Bone marrow (tissue), 2 donors: Measurements from ENCODE around the gene PANK1.
"Not testable (repeated sequence)": the region's sequence is repeated elsewhere in the genome, so short reads cannot be mapped to it uniquely, and the experiment has no call there.

Experiments used
- DNase-seq, 2 donors: peaks; one replicate each; lab custom pipeline; 2025; lab: John Stamatoyannopoulos, UW

The PANK1 gene

GRCh38 chr10:89620296-89620695, 24.7 kb downstream of the PANK1 start:
- DNase-seq: not testable (repeated sequence)

GRCh38 chr10:89615824-89616223, 29.2 kb downstream of the PANK1 start:
- DNase-seq: peak in 1 of 2 donors; percentile 36

DNA sequence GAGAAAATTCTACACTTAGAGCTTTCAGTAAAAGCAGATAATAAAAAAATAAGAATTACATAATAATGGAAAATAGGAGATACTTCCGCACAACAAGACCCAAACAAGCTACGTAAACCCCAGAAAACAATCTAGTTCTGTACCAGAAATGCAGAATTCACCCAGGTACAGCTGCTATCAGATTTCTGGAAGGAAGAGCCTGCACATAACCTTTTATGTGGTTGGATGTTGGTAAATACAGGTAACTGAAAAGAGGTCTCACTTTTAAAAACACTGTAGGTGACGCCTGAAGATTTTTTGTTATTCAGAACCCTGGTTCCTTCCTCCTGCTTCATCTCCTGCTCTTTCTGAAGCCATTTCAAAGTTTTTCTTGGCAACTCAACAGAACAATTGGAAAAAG, 29.9 kb downstream of the PANK1 start:
- DNase-seq: no peak

- DNase-seq: no peak
Observed at GRCh38 chr10:89613582-89613981, 31.5 kb downstream of the PANK1 start.

GRCh38 chr10:89611282-89611681, 33.8 kb downstream of the PANK1 start:
- no peak for DNase-seq

- no peak for DNase-seq
Observed at GRCh38 chr10:89609833-89610346, 35.2 kb downstream of the PANK1 start.

DNA sequence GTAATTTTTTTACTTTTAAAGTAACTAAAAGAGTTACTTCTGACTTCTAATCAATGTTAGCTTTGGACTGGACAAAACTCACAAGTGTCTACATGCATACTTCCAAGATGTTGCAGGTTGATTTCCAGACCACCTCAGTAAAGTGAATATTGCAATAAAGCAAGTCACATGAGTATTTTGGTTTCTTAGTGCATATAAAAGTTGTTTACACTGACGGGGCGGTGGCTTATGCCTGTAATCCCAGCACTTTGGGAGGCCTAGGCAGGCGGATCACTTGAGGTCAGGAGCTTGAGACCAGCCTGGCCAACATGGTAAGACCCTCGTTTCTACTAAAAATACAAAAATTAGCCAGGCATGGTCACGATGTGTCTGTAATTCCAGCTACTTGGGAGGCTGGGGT, 40.8 kb downstream of the PANK1 start:
- DNase-seq: no peak

- no peak for DNase-seq
Observed at GRCh38 chr10:89602919-89603318, 42.1 kb downstream of the PANK1 start.

- no peak for DNase-seq
Observed at GRCh38 chr10:89601728-89602361, 43.2 kb downstream of the PANK1 start.

DNA sequence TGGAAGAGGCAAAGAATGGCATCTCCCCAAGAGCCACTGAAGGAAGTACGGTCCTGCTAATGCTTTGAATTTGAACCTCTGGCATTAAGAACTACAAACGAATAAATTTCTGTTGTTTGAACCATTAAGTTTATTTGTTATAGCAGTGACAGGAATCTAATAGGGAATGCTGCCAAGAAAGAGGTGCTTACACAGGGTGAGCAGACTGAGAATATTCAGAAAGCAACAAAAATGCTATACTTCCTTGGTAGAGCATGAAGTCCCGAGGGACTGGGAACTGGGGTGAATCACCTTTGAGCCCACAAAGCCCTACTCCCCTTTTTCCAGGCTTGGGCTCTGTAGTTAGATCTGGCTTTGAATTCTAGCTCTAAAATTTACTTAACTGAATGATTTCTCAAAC, 45.0 kb downstream of the PANK1 start:
- DNase-seq: no peak

- no peak for DNase-seq
Observed at GRCh38 chr10:89593043-89593442, 52.0 kb downstream of the PANK1 start.

DNA sequence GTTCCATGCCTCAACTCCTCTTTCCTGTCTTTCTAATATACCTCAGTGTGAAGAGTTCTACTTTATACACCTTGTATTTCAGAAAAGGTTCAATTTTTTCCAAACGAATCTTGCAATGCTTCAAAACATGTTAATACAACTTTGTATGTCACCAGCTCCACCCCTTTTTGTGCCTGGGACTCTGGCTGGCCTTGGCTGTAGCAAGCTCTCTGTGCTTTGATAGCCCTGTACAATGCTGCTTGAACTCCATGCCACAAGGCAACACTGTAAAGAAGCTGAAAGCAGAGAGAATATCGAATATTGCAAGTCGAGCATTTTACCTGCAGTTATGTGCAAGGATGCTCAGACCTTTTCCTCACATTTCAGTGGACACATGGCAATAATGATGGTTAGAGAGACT, 52.5 kb downstream of the PANK1 start:
- no peak for DNase-seq

GRCh38 chr10:89591796-89592271, 53.2 kb downstream of the PANK1 start:
- DNase-seq: no peak

- no peak for DNase-seq
Observed at GRCh38 chr10:89591111-89591795, 53.8 kb downstream of the PANK1 start.

DNA sequence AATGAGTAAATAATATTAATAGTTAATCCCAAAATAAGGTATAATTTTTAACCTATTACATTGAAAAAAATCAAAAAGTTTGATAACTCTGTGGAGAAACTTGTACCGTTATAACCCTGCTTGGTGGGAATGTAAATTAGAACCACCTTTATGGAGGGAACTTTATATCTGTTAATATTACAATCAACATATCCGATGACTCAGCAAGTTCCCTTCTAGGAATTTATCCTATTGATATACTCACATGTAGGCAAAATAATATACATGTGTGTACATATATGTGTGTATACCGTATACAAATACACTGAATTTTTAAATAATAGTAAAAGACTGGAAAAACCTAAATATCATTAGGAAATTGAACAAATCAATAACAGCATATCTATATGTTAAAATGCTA, 54.7 kb downstream of the PANK1 start:
- no peak for DNase-seq

DNA sequence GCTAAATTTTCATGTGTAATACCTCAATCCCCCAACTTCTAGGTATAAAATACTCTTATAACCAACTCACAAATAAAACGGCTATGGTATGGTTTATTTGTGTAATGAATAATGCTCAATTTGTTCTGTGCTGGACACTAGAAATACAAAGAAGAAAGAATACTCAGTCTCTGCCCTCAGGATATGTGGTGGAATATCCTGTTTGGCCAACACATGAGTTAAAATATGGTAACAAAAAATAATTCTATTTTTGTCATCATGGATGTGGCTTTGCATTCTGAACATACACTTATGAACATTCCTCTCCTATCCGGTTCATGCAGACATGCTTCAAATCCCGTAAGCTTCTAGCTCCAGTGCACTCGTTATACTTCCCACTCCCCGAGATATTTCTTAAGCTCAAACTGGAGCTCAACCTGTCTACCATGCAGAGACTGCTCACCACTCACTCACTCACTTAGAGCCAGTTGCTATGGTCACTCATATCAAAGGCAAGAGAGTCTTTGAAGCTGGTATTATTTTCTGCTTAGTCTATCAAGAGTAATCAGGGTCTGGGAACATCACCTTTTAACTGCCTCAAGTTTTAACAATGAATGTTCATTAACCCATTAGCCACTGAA, 55.8 kb downstream of the PANK1 start:
- no peak for DNase-seq

- no peak for DNase-seq
Observed at GRCh38 chr10:89588671-89589070, 56.4 kb downstream of the PANK1 start.

- DNase-seq: no peak
Observed at GRCh38 chr10:89582022-89582421, 63.0 kb downstream of the PANK1 start.

GRCh38 chr10:89580243-89580642, 64.8 kb downstream of the PANK1 start:
- DNase-seq: no peak

DNA sequence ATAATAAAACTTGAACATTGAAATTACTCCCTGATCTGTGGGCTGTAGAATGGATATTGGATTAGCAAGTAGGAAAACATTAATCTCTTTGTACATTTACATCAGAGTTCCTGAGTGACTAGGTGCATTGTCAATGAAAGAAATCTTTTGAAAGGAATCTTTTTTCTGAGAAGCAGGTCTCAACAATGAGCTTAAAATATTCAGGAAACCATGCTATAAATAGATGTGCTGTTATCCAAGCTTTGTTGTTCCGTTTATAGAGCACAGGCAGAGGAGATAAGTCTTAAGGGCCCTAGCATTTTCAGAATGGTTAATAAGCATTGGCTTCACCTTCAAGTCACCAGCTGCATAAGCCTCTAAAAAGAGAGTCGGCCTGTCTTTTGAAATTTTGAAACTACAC, 68.3 kb downstream of the PANK1 start:
- DNase-seq: no peak

DNA sequence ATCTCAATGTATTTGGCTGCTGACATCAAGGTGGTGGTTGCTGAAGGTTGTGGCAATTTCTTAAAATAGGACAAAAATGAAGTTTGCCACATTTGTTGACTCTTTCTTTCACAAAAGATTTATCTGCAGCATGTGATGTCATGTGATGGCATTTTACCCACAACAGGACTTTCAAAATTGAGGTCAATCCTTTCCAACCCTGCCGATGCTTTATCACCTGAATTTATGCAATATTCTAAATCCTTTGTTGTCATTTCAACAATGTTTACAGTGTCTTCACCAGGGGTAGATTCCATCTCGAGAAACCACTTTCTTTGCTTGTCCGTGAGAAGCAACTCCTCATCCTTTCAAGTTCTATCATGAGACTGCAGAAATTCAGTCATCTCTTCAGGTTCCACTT, 69.0 kb downstream of the PANK1 start:
- no peak for DNase-seq

DNA sequence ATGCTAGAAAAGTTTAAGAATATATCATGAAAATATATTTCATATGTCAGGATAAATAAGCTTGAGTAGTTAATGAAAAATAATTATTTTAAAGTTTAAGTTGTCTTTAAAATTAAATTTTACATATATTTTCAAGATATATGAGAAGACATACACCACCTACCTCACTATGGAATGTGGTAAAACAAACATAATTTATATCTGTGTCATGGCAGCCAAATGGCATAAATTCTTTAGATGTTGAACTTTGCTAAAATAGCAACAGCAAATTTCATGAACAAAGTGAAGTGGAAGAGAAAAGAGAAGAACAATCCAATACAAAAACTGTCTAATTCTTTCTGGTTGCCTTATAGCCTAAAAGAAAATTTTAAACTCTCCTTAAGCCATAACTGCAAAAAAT, 70.0 kb downstream of the PANK1 start:
- DNase-seq: no peak

- no peak for DNase-seq
Observed at GRCh38 chr10:89574368-89574767, 70.7 kb downstream of the PANK1 start.
